ENCODE data around the gene NOS1AP. TPM values are rescaled to one million over a fixed set of nuclear protein-coding genes. Genes with fewer than 3 reads are reported as not detected.

Gene NOS1AP
- total RNA-seq, 2 experiments from 2014 or later: not detected

DNA sequence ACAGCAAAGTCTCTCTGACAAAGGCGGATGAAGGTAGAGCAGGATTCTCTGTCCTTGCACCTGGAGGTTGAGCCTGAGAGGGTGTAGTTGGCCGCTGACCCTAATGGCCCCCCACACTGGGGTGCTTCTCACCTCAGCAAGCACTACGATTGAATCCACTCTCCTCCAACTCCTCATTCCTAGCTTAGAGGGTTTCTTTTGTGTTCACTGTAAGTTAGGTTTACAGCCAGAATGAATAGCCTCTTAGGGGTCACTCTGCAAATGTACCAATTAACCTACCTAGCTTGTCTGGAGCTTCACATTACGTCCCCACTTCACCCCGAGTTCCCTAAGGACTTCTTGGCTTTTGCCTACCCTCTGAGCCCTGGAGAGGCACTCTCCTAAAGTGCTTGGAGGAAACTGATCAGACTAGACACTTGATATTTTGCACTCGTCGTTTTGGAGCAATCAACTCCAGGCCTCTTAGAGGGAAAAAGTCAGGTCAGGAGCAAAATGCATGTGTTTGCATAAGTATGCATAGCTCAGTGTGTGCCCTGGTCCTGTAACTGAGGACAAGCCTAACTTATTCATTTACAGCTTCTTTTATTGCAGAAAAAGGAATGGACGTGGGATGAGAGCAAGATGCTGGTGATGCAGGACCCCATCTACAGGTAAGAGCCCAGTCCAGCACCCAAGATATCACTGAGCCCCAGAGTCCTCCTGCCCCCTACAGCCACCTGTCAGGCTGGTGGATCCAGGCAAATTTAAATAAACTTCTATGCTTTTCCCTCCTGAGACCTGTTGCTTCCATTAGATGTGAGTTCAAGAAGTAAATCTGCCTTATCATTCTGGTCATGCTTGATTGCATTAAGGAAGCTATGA, 230.8 kb downstream of the NOS1AP start:
- TF ChIP-seq CTCF (conservative IDR thresholded peaks at IDR 0.05; ENCODE audit: low read length) (no peak), EZH2phosphoT487 (IDR thresholded peaks at IDR 0.05; ENCODE audit: borderline replicate concordance, low read depth, low read length) (no peak)
- H3K4me2 ChIP-seq (ENCODE audit: low read length): no peak overlapping the region
- H3K4me3 ChIP-seq (ENCODE audit: low read depth, low read length, poor library complexity, severe bottlenecking): no peak overlapping the region
- H3K36me3 ChIP-seq (ENCODE audit: insufficient read depth, low read length): no peaks in the 10 kb centered on the region
- CTCF ChIA-PET (ENCODE audit: unreplicated experiment): no interaction called here
- H3K9me3 ChIP-seq (ENCODE audit: low read length): no peaks in the 10 kb centered on the region
- H3K4me1 ChIP-seq (ENCODE audit: insufficient read depth, low read length, poor library complexity, severe bottlenecking): no peaks in the 10 kb centered on the region
- no peak overlapping the region for H3K27ac ChIP-seq (ENCODE audit: low read depth, low read length, poor library complexity, severe bottlenecking)
- intact Hi-C loops (cut with micrococcal nuclease; ENCODE audit: unreplicated experiment): no loop called here
- no peaks in the 10 kb centered on the region for H4K20me1 ChIP-seq (ENCODE audit: insufficient read depth, low read length)
- no peak overlapping the region for H2AFZ ChIP-seq (ENCODE audit: low read length)
- POLR2A ChIA-PET: no interaction called here
- no peaks in the 10 kb centered on the region for H3K79me2 ChIP-seq (ENCODE audit: insufficient read depth, low read depth, low read length)
- BruUV-seq (replicated peaks): no TSS peak
- DNase-seq (ENCODE audit: low spot score): no peak
- H3K9me2 ChIP-seq (ENCODE audit: insufficient read depth, low read length): no peaks in the 10 kb centered on the region

DNA sequence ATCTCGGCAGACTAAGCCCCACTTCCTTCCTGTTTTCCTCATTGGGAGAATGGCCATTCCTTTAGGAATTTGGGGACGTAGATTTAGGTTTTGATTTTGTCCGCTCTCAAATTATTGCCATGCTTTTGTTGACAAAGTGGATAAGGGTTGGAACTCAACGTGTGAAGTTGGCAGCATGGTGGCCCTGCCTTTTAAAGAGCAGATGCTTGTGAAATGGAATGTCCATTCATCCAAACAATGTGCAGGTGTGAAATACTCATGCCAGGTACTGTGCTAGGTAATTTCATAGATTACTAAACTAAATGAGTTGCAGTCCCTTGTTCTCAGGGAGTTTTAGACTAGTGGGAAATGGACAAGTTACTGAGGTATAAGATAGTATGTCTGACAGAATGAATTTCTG, 232.2 kb downstream of the NOS1AP start:
- TF ChIP-seq CTCF (conservative IDR thresholded peaks at IDR 0.05; ENCODE audit: low read length): no peak
- no peak for TF ChIP-seq EZH2phosphoT487 (IDR thresholded peaks at IDR 0.05; ENCODE audit: borderline replicate concordance, low read depth, low read length)
- Histone ChIP-seq H4K20me1 (ENCODE audit: insufficient read depth, low read length) (no peaks in the 10 kb centered on the region), H3K79me2 (ENCODE audit: insufficient read depth, low read depth, low read length) (no peaks in the 10 kb centered on the region), H3K9me2 (ENCODE audit: insufficient read depth, low read length) (no peaks in the 10 kb centered on the region), H2AFZ (ENCODE audit: low read length) (no peak overlapping the region), H3K4me2 (ENCODE audit: low read length) (no peak overlapping the region), H3K36me3 (ENCODE audit: insufficient read depth, low read length) (no peaks in the 10 kb centered on the region), H3K9me3 (ENCODE audit: low read length) (no peaks in the 10 kb centered on the region), H3K4me1 (ENCODE audit: insufficient read depth, low read length, poor library complexity, severe bottlenecking) (no peaks in the 10 kb centered on the region), H3K4me3 (ENCODE audit: low read depth, low read length, poor library complexity, severe bottlenecking) (no peak overlapping the region), H3K27ac (ENCODE audit: low read depth, low read length, poor library complexity, severe bottlenecking) (no peak overlapping the region)
- POLR2A ChIA-PET: no interaction called here
- intact Hi-C loops (cut with micrococcal nuclease; ENCODE audit: unreplicated experiment): no loop called here
- BruUV-seq (replicated peaks): no TSS peak
- CTCF ChIA-PET (ENCODE audit: unreplicated experiment): no interaction called here
- DNase-seq (ENCODE audit: low spot score): no peak

- intact Hi-C loops (cut with micrococcal nuclease; ENCODE audit: unreplicated experiment): no loop called here
- no peak overlapping the region for H2AFZ ChIP-seq (ENCODE audit: low read length)
- H3K4me1 ChIP-seq (ENCODE audit: insufficient read depth, low read length, poor library complexity, severe bottlenecking): no peaks in the 10 kb centered on the region
- H3K9me3 ChIP-seq (ENCODE audit: low read length): no peaks in the 10 kb centered on the region
- no peak for DNase-seq (ENCODE audit: low spot score)
- TF ChIP-seq CTCF (conservative IDR thresholded peaks at IDR 0.05; ENCODE audit: low read length) (no peak), EZH2phosphoT487 (IDR thresholded peaks at IDR 0.05; ENCODE audit: borderline replicate concordance, low read depth, low read length) (no peak)
- ChIA-PET CTCF (ENCODE audit: unreplicated experiment) (no interaction called here), POLR2A (no interaction called here)
- no peaks in the 10 kb centered on the region for H3K9me2 ChIP-seq (ENCODE audit: insufficient read depth, low read length)
- BruUV-seq (replicated peaks): no TSS peak
- H3K4me2 ChIP-seq (ENCODE audit: low read length): no peak overlapping the region
- no peaks in the 10 kb centered on the region for H3K79me2 ChIP-seq (ENCODE audit: insufficient read depth, low read depth, low read length)
- no peaks in the 10 kb centered on the region for H3K36me3 ChIP-seq (ENCODE audit: insufficient read depth, low read length)
- H3K4me3 ChIP-seq (ENCODE audit: low read depth, low read length, poor library complexity, severe bottlenecking): no peak overlapping the region
- no peak overlapping the region for H3K27ac ChIP-seq (ENCODE audit: low read depth, low read length, poor library complexity, severe bottlenecking)
- H4K20me1 ChIP-seq (ENCODE audit: insufficient read depth, low read length): no peaks in the 10 kb centered on the region
These were observed 233.0 kb downstream of the NOS1AP start for GRCh38 chr1:162302306-162303003.

All from OCI-LY7 (cell line).